ENCODE results near the gene MYL9. TPM values are rescaled to one million over a fixed set of nuclear protein-coding genes. Genes with fewer than 3 reads are reported as not detected.

Gene MYL9
- polyA plus RNA-seq, 1 donor (not counting 4 experiments of a cell fraction or from before 2014, with no cell fraction given), result 1.7 TPM

GRCh38 chr20:36584018-36584481, 42.7 kb downstream of the MYL9 start:
- Histone ChIP-seq H3K9me3 (ENCODE audit: control insufficient read depth, low read depth, low read length) (no peaks in the 10 kb centered on the region), H3K4me1 (ENCODE audit: control insufficient read depth, extremely low read depth, insufficient read depth, low read length) (peaks cover 25% of the 10 kb centered on the region), H3K79me2 (ENCODE audit: control insufficient read depth, insufficient read depth, low read length) (no peaks in the 10 kb centered on the region), H3K36me3 (ENCODE audit: control insufficient read depth in 2 of 2, extremely low read depth in 1 of 2, insufficient read depth in 2 of 2, low read length in 2 of 2) (peaks cover 0 to 10% of the 10 kb centered on the region in 2 experiments), H4K20me1 (ENCODE audit: control insufficient read depth, extremely low read depth, insufficient read depth, low read length) (no peaks in the 10 kb centered on the region), H3K4me3 (ENCODE audit: control insufficient read depth in 2 of 3, extremely low read depth in 1 of 3, insufficient read depth in 2 of 3, low read depth in 1 of 3, low read length in 3 of 3) (no peak overlapping the region), H3K27ac (ENCODE audit: control insufficient read depth, insufficient read depth, low read length) (no peak overlapping the region), H3K9me1 (ENCODE audit: control insufficient read depth, extremely low read depth, insufficient read depth, low read length) (no peaks in the 10 kb centered on the region), H2AFZ (ENCODE audit: control insufficient read depth, low read length) (no peak overlapping the region), H3K9ac (ENCODE audit: control insufficient read depth, extremely low read depth, insufficient read depth, low read length) (no peak overlapping the region), H3K4me2 (ENCODE audit: control insufficient read depth, extremely low read depth, insufficient read depth, low read depth, low read length) (no peak overlapping the region), H3K27me3 (ENCODE audit: control insufficient read depth, extremely low read depth, insufficient read depth, low read length) (no peaks in the 10 kb centered on the region)
- DNase-seq (ENCODE audit: low read depth, low spot score) (no peak), FAIRE-seq (no peak)
- dilution Hi-C loops (cut with MboI; ENCODE audit: extremely low pct_ligation_motif_present, low sequenced_read_pairs), result no loop called here
- no peak for TF ChIP-seq CTCF (optimal IDR thresholded peaks at IDR 0.05 in 1 of 3, IDR thresholded peaks at IDR 0.05 in 1 of 3, conservative IDR thresholded peaks at IDR 0.05 in 1 of 3; ENCODE audit: extremely low read depth in 1 of 3, insufficient read depth in 2 of 3, low read length in 3 of 3)
- no peak for TF ChIP-seq EZH2 (IDR thresholded peaks at IDR 0.05; ENCODE audit: low read length)

DNA sequence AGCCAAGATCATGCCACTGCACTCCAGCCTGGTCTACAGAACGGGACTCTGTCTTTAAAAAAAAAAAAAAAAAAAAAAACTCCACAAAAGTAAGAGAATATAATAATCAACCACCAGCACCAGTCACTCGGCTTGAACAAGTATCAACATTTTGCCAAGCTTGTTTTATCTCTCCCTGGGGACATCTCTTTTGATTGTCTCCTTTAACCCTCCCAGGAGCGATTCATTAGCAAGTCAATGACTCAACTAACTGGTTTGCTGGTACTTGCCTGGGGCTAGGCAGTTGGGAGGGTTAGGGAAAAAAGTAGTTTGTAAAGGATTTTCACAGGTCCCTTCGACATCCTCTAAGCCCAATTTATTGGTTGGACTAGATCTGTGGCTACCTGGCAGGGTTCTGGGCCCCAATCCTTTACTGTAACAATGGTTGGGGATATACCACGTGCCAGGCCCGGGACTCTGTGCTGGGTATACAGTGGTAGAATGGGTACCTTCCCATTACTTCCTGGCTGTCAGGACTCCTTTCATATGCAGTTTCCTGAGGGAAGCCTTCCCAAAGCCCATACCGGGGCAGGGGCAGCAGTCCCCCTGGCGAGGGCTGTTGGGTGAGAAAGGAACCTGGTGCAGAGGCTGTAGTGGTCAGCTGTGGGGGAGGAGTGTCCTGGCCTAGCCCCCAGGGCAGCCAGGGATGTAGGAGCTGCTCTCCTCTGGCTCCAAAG, 44.2 kb downstream of the MYL9 start:
- FAIRE-seq, result peak; percentile 66
- TF ChIP-seq CTCF (optimal IDR thresholded peaks at IDR 0.05 in 1 of 3, IDR thresholded peaks at IDR 0.05 in 1 of 3, conservative IDR thresholded peaks at IDR 0.05 in 1 of 3; ENCODE audit: extremely low read depth in 1 of 3, insufficient read depth in 2 of 3, low read length in 3 of 3) (no peak), EZH2 (IDR thresholded peaks at IDR 0.05; ENCODE audit: low read length) (no peak)

More for the DNA sequence above, 44.2 kb downstream of the MYL9 start:
- Histone ChIP-seq H3K9ac (ENCODE audit: control insufficient read depth, extremely low read depth, insufficient read depth, low read length) (peak overlapping the region; percentile 35), H3K4me1 (ENCODE audit: control insufficient read depth, extremely low read depth, insufficient read depth, low read length) (peaks cover 25% of the 10 kb centered on the region), H3K4me2 (ENCODE audit: control insufficient read depth, extremely low read depth, insufficient read depth, low read depth, low read length) (peak overlapping the region; percentile 54), H3K9me1 (ENCODE audit: control insufficient read depth, extremely low read depth, insufficient read depth, low read length) (no peaks in the 10 kb centered on the region), H3K9me3 (ENCODE audit: control insufficient read depth, low read depth, low read length) (no peaks in the 10 kb centered on the region), H3K36me3 (ENCODE audit: control insufficient read depth in 2 of 2, extremely low read depth in 1 of 2, insufficient read depth in 2 of 2, low read length in 2 of 2) (peaks cover 0 to 5% of the 10 kb centered on the region in 2 experiments), H3K4me3 (ENCODE audit: control insufficient read depth in 2 of 3, extremely low read depth in 1 of 3, insufficient read depth in 2 of 3, low read depth in 1 of 3, low read length in 3 of 3) (peak overlapping the region in 1 of 3 experiments; percentile 1), H3K27ac (ENCODE audit: control insufficient read depth, insufficient read depth, low read length) (peak overlapping the region; percentile 78), H3K79me2 (ENCODE audit: control insufficient read depth, insufficient read depth, low read length) (no peaks in the 10 kb centered on the region), H2AFZ (ENCODE audit: control insufficient read depth, low read length) (peak overlapping the region; percentile 38), H4K20me1 (ENCODE audit: control insufficient read depth, extremely low read depth, insufficient read depth, low read length) (no peaks in the 10 kb centered on the region), H3K27me3 (ENCODE audit: control insufficient read depth, extremely low read depth, insufficient read depth, low read length) (no peaks in the 10 kb centered on the region)
- dilution Hi-C loops (cut with MboI; ENCODE audit: extremely low pct_ligation_motif_present, low sequenced_read_pairs), result no loop called here
- peak; percentile 81 for DNase-seq (ENCODE audit: low read depth, low spot score)

Measured in keratinocyte (primary cell).